ENCODE results near the gene NSUN2. TPM values are rescaled to one million over a fixed set of nuclear protein-coding genes. Genes with fewer than 3 reads are reported as not detected.

The NSUN2 gene
- total and polyA plus RNA-seq, 2 experiments from 2014 or later, result 65.4 to 112 TPM

- TF ChIP-seq EZH2 (IDR thresholded peaks at IDR 0.05; ENCODE audit: low read depth, unreplicated experiment), result no peak
- no peak for TF ChIP-seq JUNB (IDR thresholded peaks at IDR 0.05; ENCODE audit: unreplicated experiment)
- TF ChIP-seq, protein P1, sequence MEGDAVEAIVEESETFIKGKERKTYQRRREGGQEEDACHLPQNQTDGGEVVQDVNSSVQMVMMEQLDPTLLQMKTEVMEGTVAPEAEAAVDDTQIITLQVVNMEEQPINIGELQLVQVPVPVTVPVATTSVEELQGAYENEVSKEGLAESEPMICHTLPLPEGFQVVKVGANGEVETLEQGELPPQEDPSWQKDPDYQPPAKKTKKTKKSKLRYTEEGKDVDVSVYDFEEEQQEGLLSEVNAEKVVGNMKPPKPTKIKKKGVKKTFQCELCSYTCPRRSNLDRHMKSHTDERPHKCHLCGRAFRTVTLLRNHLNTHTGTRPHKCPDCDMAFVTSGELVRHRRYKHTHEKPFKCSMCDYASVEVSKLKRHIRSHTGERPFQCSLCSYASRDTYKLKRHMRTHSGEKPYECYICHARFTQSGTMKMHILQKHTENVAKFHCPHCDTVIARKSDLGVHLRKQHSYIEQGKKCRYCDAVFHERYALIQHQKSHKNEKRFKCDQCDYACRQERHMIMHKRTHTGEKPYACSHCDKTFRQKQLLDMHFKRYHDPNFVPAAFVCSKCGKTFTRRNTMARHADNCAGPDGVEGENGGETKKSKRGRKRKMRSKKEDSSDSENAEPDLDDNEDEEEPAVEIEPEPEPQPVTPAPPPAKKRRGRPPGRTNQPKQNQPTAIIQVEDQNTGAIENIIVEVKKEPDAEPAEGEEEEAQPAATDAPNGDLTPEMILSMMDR (conservative IDR thresholded peaks at IDR 0.05; ENCODE audit: low read depth in 2 of 2), result no peak
- TF ChIP-seq, protein P2, sequence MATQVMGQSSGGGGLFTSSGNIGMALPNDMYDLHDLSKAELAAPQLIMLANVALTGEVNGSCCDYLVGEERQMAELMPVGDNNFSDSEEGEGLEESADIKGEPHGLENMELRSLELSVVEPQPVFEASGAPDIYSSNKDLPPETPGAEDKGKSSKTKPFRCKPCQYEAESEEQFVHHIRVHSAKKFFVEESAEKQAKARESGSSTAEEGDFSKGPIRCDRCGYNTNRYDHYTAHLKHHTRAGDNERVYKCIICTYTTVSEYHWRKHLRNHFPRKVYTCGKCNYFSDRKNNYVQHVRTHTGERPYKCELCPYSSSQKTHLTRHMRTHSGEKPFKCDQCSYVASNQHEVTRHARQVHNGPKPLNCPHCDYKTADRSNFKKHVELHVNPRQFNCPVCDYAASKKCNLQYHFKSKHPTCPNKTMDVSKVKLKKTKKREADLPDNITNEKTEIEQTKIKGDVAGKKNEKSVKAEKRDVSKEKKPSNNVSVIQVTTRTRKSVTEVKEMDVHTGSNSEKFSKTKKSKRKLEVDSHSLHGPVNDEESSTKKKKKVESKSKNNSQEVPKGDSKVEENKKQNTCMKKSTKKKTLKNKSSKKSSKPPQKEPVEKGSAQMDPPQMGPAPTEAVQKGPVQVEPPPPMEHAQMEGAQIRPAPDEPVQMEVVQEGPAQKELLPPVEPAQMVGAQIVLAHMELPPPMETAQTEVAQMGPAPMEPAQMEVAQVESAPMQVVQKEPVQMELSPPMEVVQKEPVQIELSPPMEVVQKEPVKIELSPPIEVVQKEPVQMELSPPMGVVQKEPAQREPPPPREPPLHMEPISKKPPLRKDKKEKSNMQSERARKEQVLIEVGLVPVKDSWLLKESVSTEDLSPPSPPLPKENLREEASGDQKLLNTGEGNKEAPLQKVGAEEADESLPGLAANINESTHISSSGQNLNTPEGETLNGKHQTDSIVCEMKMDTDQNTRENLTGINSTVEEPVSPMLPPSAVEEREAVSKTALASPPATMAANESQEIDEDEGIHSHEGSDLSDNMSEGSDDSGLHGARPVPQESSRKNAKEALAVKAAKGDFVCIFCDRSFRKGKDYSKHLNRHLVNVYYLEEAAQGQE (IDR thresholded peaks at IDR 0.05; ENCODE audit: unreplicated experiment), result no peak
- no peak for TF ChIP-seq POLR2AphosphoS5 (IDR thresholded peaks at IDR 0.05; ENCODE audit: low read depth)
- no peak for TF ChIP-seq STAT1 (IDR thresholded peaks at IDR 0.05; ENCODE audit: unreplicated experiment)
- no peak for TF ChIP-seq ETS1 (IDR thresholded peaks at IDR 0.05)
These were observed 81.4 kb downstream of the NSUN2 start (continued) for GRCh38 chr5:6551287-6551954.

DNA sequence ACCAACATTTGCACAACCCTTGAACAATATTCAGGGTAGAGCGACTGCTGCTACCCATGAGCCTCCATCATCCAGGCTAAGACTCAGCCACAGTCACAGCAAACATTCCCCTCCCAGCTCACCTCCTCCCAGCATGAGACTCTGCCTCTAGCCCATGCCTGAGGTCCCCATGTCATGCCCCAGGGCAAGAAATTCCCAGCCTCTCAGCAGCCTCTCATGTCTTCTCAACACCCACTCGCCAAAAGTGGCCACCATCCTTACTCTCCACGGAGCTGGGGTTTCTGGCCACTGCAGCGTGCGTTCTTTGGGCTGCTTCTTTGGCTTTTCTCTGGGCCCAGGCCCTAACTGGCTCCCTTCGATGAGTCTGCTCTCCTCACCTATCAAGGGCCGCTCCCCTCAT lies 82.2 kb downstream of the NSUN2 start:
- H3K9me3 Mint-ChIP-seq, result no peaks in the 10 kb centered on the region; the same call in 2 of the 3 replicates
- H3K4me1 ChIP-seq (ENCODE audit: insufficient read depth), result no peaks in the 10 kb centered on the region
- H3K27me3 ChIP-seq (ENCODE audit: insufficient read depth), result no peaks in the 10 kb centered on the region
- TF ChIP-seq STAT1 (IDR thresholded peaks at IDR 0.05; ENCODE audit: unreplicated experiment) (no peak), ETS1 (IDR thresholded peaks at IDR 0.05) (no peak), CREB1 (CRISPR knock-in tag; IDR thresholded peaks at IDR 0.05; ENCODE audit: low read depth) (no peak)
- TF ChIP-seq, protein P2 (IDR thresholded peaks at IDR 0.05; ENCODE audit: unreplicated experiment), result no peak

More for the DNA sequence above, 82.2 kb downstream of the NSUN2 start:
- Histone ChIP-seq H3K79me2 (replicated peaks; ENCODE audit: insufficient read depth) (no peaks in the 10 kb centered on the region), H3K27ac (ENCODE audit: low read depth) (no peak overlapping the region), H3K9me2 (ENCODE audit: insufficient read depth) (0 out of 2 replicates have a peak, but pooled peaks cover 3% of the 10 kb centered on the region), H3K4me2 (no peak overlapping the region), H2AFZ (no peak overlapping the region), H4K20me1 (replicated peaks; ENCODE audit: insufficient read depth) (no peaks in the 10 kb centered on the region), H3K4me3 (no peak overlapping the region), H3K36me3 (ENCODE audit: insufficient read depth) (no peaks in the 10 kb centered on the region), H3F3A (replicated peaks; ENCODE audit: low read depth) (no peaks in the 10 kb centered on the region)
- DNase-seq (ENCODE audit: low spot score) (no peak), ATAC-seq (no peak)
- no peak overlapping the region for H3K4me3 Mint-ChIP-seq
- H3K27me3 Mint-ChIP-seq (ENCODE audit: insufficient read depth, low read depth, poor library complexity), result peaks cover 12% of the 10 kb centered on the region
- H3K4me1 Mint-ChIP-seq, result no peaks in the 10 kb centered on the region
- no peak overlapping the region for H3K27ac Mint-ChIP-seq
- H3K36me3 Mint-ChIP-seq (ENCODE audit: low read depth), result no peaks in the 10 kb centered on the region
